Measurements from ENCODE around the gene SCARF2.
"Not testable (repeated sequence)": the region's sequence is repeated elsewhere in the genome, so short reads cannot be mapped to it uniquely, and the experiment has no call there.

The SCARF2 gene

DNA sequence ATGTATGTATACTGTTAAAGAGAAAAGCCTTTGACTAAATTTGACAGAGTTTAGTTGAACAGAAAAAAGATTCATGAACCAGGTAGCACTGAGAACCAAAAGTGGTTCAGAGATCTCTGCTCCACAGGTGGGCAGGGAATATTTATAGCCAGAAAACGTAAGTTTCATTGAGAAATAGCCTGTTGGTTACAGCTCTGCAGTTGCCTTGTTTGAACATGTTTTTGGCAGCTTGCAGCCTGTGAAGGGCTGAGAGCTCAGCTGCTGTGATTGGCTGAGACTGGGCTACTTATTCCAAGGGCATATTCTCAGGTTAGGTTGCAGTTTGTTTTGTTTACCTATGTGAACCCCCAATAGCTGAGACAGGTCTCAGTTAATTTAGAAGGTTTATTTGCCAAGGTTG lies 57.1 kb downstream of the SCARF2 start:
- TF ChIP-seq ZNF416 (tag by site-specific recombination; IDR thresholded peaks at IDR 0.05) (no peak), SCRT1 (tag by site-specific recombination; IDR thresholded peaks at IDR 0.05; ENCODE audit: borderline replicate concordance) (peak; percentile 75; the same call in 1 of the 2 replicates), ZNF654 (tag by site-specific recombination; IDR thresholded peaks at IDR 0.05; ENCODE audit: low read depth) (no peak), ZNF48 (tag by site-specific recombination; IDR thresholded peaks at IDR 0.05) (no peak), ZNF175 (tag by site-specific recombination; IDR thresholded peaks at IDR 0.05) (no peak), SCRT2 (tag by site-specific recombination; IDR thresholded peaks at IDR 0.05) (peak; percentile 85), ZNF549 (tag by site-specific recombination; IDR thresholded peaks at IDR 0.05) (no peak; the same call in 1 of the 2 replicates), ZNF211 (tag by site-specific recombination; IDR thresholded peaks at IDR 0.05; ENCODE audit: low read depth) (no peak)
- CTCF ChIA-PET, result interaction anchor here (0.7 to 1.3 kb wide), 3 partner anchors 38 to 641 kb away, joined by 3 read pairs; no protein-coding TSS in a partner anchor
- POLR2A ChIA-PET, result interaction anchor here (1.0 kb wide), 2 partner anchors 13 to 61 kb away, joined by 3 read pairs; partner anchors contain the start of gene DGCR6L
- no peaks in the 10 kb centered on the region for H3K4me1 ChIP-seq (ENCODE audit: control insufficient read depth, insufficient read depth, low read length)
- no peak overlapping the region for H3K27ac ChIP-seq (ENCODE audit: extremely low read depth, low read depth, low read length)
- no peaks in the 10 kb centered on the region for H3K9me3 ChIP-seq (ENCODE audit: control insufficient read depth, insufficient read depth, low read depth, low read length)
- no peak overlapping the region for H3K4me3 ChIP-seq (ENCODE audit: low read depth, low read length)
- H3K36me3 ChIP-seq (ENCODE audit: control insufficient read depth in 2 of 2, insufficient read depth in 1 of 2, low read length in 2 of 2), result no peaks in the 10 kb centered on the region

DNA sequence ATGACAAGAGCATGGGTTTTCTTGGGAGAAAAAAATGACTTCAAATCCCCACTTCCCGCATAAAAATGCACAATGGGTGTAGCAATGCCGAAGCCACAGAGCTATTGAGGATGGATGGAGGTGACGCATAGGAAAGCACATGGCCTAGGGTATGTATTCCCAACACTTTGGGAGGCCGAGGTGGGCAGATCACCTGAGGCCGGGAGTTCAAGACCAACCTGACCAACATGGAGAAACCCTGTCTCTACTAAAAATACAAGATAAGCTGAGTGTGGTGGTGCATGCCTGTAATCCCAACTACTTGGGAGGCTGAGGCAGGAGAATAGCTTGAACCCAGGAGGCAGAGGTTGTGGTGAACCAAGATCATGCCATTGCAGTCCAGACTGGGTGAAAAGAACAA lies 58.9 kb downstream of the SCARF2 start:
- not testable (repeated sequence) for H3K4me3 ChIP-seq (ENCODE audit: low read depth, low read length); H3K27ac ChIP-seq (ENCODE audit: extremely low read depth, low read depth, low read length); H3K9me3 ChIP-seq (ENCODE audit: control insufficient read depth, insufficient read depth, low read depth, low read length); H3K4me1 ChIP-seq (ENCODE audit: control insufficient read depth, insufficient read depth, low read length); H3K36me3 ChIP-seq (ENCODE audit: control insufficient read depth in 2 of 2, insufficient read depth in 1 of 2, low read length in 2 of 2)
- ChIA-PET POLR2A (interaction anchor here (1.4 kb wide), 1 partner anchor 15 kb away, joined by 7 read pairs; the partner anchor contains the start of gene ZNF74), CTCF (interaction anchor here (1.3 kb wide), 1 partner anchor 61 kb away, joined by 5 read pairs; no protein-coding TSS in a partner anchor)

DNA sequence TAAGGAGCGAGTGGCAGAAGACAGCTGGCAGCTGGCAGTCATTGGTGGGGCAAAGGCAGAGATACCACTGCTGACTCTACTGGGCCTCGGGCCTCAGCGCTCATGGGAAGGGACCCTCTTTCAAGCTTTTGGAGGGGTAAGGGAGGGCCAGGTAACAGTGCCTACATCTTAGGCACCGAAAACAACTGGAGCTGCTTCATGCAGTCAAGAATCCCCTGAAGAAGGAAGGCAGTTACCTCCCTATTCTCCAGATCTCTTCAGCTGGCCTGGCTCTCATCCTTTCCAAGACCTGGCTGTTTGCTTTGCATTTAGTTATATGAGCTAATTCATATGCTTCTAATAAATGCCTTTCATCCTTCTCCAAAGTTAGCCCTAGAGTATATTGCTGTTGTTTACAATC lies 59.5 kb downstream of the SCARF2 start:
- no peak overlapping the region for H3K27ac ChIP-seq (ENCODE audit: extremely low read depth, low read depth, low read length)
- no peaks in the 10 kb centered on the region for H3K4me1 ChIP-seq (ENCODE audit: control insufficient read depth, insufficient read depth, low read length)
- H3K36me3 ChIP-seq (ENCODE audit: control insufficient read depth in 2 of 2, insufficient read depth in 1 of 2, low read length in 2 of 2), result no peaks in the 10 kb centered on the region
- ChIA-PET CTCF (interaction anchor here (1.3 kb wide), 1 partner anchor 60 kb away, joined by 5 read pairs; no protein-coding TSS in a partner anchor), POLR2A (interaction anchor here (1.4 kb wide), 1 partner anchor 15 kb away, joined by 7 read pairs; the partner anchor contains the start of gene ZNF74)
- H3K9me3 ChIP-seq (ENCODE audit: control insufficient read depth, insufficient read depth, low read depth, low read length), result no peaks in the 10 kb centered on the region
- H3K4me3 ChIP-seq (ENCODE audit: low read depth, low read length), result no peak overlapping the region
- TF ChIP-seq HOXD13 (CRISPR knock-in tag; IDR thresholded peaks at IDR 0.05; ENCODE audit: borderline replicate concordance) (no peak), HOXC10 (CRISPR knock-in tag; IDR thresholded peaks at IDR 0.05) (no peak), ZNF837 (tag by site-specific recombination; IDR thresholded peaks at IDR 0.05) (no peak), OSR2 (tag by site-specific recombination; IDR thresholded peaks at IDR 0.05) (no peak), ZNF518A (tag by site-specific recombination; conservative IDR thresholded peaks at IDR 0.05; ENCODE audit: low read depth) (no peak), ZNF394 (tag by site-specific recombination; IDR thresholded peaks at IDR 0.05; ENCODE audit: borderline replicate concordance) (no peak), ZNF692 (tag by site-specific recombination; IDR thresholded peaks at IDR 0.05) (no peak), ZNF433 (tag by site-specific recombination; IDR thresholded peaks at IDR 0.05; ENCODE audit: low read depth) (no peak), ZNF138 (tag by site-specific recombination; IDR thresholded peaks at IDR 0.05; ENCODE audit: borderline replicate concordance) (no peak), ZNF768 (tag by site-specific recombination; IDR thresholded peaks at IDR 0.05) (no peak), ZNF677 (tag by site-specific recombination; IDR thresholded peaks at IDR 0.05) (no peak), ZNF670 (tag by site-specific recombination; IDR thresholded peaks at IDR 0.05; ENCODE audit: low read depth) (no peak), ZNF2 (tag by site-specific recombination; IDR thresholded peaks at IDR 0.05) (no peak), ZNF155 (tag by site-specific recombination; IDR thresholded peaks at IDR 0.05) (no peak)
- TF ChIP-seq, protein P1, sequence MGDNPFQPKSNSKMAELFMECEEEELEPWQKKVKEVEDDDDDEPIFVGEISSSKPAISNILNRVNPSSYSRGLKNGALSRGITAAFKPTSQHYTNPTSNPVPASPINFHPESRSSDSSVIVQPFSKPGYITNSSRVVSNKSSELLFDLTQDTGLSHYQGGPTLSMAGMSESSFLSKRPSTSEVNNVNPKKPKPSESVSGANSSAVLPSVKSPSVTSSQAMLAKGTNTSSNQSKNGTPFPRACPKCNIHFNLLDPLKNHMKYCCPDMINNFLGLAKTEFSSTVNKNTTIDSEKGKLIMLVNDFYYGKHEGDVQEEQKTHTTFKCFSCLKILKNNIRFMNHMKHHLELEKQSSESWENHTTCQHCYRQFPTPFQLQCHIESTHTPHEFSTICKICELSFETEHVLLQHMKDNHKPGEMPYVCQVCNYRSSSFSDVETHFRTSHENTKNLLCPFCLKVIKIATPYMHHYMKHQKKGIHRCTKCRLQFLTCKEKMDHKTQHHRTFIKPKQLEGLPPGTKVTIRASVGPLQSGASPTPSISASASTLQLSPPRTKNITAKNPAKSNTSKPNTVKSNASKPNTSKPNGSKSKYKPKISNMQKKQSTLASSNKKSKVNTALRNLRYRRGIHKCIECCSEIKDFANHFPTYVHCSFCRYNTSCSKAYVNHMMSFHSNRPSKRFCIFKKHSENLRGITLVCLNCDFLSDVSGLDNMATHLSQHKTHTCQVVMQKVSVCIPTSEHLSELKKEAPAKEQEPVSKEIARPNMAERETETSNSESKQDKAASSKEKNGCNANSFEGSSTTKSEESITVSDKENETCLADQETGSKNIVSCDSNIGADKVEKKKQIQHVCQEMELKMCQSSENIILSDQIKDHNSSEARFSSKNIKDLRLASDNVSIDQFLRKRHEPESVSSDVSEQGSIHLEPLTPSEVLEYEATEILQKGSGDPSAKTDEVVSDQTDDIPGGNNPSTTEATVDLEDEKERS (tag by site-specific recombination; IDR thresholded peaks at IDR 0.05), result no peak

Measured in HEK293 (cell line).